Endothelial cell of umbilical vein (primary cell): ENCODE data around the gene ACKR3.

Source experiments
- CTCF ChIP-seq, 2 donors: IDR thresholded peaks; 1 replicate in 1 of 2; 2 replicates in 1 of 2; pipeline ENCODE4 v1.5.1; 2011; ENCODE audit warnings: low read length in 2 of 2, mild to moderate bottlenecking in 2 of 2, moderate library complexity in 2 of 2, control low read depth in 1 of 2, inconsistent platforms in 1 of 2, low read depth in 1 of 2; ENCODE audit not compliant: insufficient read depth in 1 of 2; ENCODE audit errors: extremely low read depth in 1 of 2
- EZH2 ChIP-seq: IDR thresholded peaks from 2 replicates; pipeline ENCODE4 v1.6.1; 2012; ENCODE audit warnings: borderline replicate concordance, low read depth, mild to moderate bottlenecking, moderate library complexity, low read length, inconsistent platforms; ENCODE audit not compliant: severe bottlenecking
- FOS ChIP-seq: IDR thresholded peaks from 2 replicates; pipeline ENCODE4 v1.6.1; 2011; ENCODE audit warnings: mild to moderate bottlenecking, low read length, moderate library complexity, borderline replicate concordance; ENCODE audit not compliant: insufficient read depth
- GATA2 ChIP-seq: IDR thresholded peaks from 2 replicates; pipeline ENCODE4 v1.7.0; 2011; ENCODE audit warnings: low read depth, mild to moderate bottlenecking, moderate library complexity, mixed read lengths, low read length; ENCODE audit not compliant: insufficient read length, insufficient read depth
- JUN ChIP-seq: IDR thresholded peaks from 2 replicates; pipeline ENCODE4 v1.6.1; 2011; ENCODE audit warnings: borderline replicate concordance, low read depth; ENCODE audit not compliant: insufficient read length, insufficient read depth
- MAX ChIP-seq: IDR thresholded peaks from 2 replicates; pipeline ENCODE4 v1.6.1; 2011; ENCODE audit not compliant: insufficient read depth, insufficient read length
- MYC ChIP-seq: IDR thresholded peaks from one replicate; pipeline ENCODE4 v1.6.1; 2011; ENCODE audit warnings: mild to moderate bottlenecking, low read depth, low read length
- POLR2A ChIP-seq: IDR thresholded peaks from 2 replicates; pipeline ENCODE4 v1.6.1; 2012; ENCODE audit warnings: low read depth, mild to moderate bottlenecking, control low read depth, low read length
- POLR2AphosphoS5 ChIP-seq: IDR thresholded peaks from 2 replicates; pipeline ENCODE4 v1.6.1; 2012; ENCODE audit warnings: low read depth, mild to moderate bottlenecking, control low read depth, low read length, moderate library complexity; ENCODE audit not compliant: insufficient read depth

DNA sequence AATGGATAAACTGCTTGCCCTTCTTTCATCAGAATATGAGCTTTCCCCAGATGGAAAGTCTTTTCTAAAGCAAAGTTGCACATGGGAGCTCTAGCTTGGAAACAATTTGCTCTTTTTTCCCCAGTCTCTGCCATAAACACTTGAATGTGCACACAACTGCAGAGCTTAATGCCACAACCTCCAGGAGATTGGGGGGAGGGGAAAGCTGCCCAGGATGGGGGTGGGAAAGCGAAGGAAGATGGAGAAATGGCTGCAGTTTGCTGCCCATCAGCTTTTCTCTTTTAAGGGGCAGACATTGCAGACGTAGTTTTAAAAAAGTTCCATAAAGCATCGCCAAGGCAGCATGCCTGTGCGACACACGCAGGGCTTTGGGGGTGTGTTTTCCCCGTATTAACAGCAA, 1.5 kb downstream of the ACKR3 start:
- TF ChIP-seq CTCF (IDR thresholded peaks at IDR 0.05; ENCODE audit: extremely low read depth in 1 of 2, insufficient read depth in 1 of 2, low read depth in 1 of 2, low read length in 2 of 2) (no peak), POLR2A (no peak), MYC (no peak), POLR2AphosphoS5 (no peak), EZH2 (no peak), GATA2 (no peak), MAX (no peak), FOS (no peak), JUN (no peak)
